Fibroblast of mammary gland (primary cell): ENCODE measurements around the gene RIBC1.
A peak's percentile ranks its signal among the peaks of the same experiment; 100 is the strongest.
"Not testable (repeated sequence)": the region's sequence is repeated elsewhere in the genome, so short reads cannot be mapped to it uniquely, and the experiment has no call there.

Source experiments
- DNase-seq: peaks from one replicate; pipeline ENCODE4 v3.0.0-alpha.2; 2010; ENCODE audit warnings: low read depth
- H3K4me3 ChIP-seq: 2 replicates; pipeline ENCODE4 v1.5.1; 2011; ENCODE audit warnings: low read depth, mild to moderate bottlenecking, low read length, moderate library complexity; ENCODE audit not compliant: control insufficient read depth
- TF ChIP-seq, protein P1 (sequence below): conservative IDR thresholded peaks from 2 replicates; pipeline ENCODE4 v1.5.1; 2011; ENCODE audit warnings: low read depth, low read length, inconsistent platforms; ENCODE audit not compliant: control insufficient read depth, insufficient read depth

Gene RIBC1

DNA sequence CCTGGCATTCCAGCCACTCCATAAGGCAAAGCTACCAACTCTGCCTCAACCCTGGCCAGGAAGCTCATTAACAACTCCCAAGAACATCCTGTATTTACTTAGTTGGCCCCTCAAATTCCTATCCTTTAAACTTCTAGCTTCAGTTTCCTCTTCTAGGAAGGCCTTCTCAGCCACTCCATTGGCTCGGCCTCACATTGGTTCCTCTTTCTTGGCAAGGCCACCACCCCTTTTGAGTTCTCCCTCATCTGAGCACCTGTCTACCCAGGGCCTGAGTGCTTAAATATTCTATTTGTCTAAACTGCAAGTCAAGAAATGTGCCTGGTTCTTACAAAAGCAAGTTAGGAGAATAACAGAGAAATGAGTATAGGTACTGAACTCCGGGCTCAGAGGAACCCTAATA, 10.2 kb upstream of the RIBC1 start:
- TF ChIP-seq, protein P1, sequence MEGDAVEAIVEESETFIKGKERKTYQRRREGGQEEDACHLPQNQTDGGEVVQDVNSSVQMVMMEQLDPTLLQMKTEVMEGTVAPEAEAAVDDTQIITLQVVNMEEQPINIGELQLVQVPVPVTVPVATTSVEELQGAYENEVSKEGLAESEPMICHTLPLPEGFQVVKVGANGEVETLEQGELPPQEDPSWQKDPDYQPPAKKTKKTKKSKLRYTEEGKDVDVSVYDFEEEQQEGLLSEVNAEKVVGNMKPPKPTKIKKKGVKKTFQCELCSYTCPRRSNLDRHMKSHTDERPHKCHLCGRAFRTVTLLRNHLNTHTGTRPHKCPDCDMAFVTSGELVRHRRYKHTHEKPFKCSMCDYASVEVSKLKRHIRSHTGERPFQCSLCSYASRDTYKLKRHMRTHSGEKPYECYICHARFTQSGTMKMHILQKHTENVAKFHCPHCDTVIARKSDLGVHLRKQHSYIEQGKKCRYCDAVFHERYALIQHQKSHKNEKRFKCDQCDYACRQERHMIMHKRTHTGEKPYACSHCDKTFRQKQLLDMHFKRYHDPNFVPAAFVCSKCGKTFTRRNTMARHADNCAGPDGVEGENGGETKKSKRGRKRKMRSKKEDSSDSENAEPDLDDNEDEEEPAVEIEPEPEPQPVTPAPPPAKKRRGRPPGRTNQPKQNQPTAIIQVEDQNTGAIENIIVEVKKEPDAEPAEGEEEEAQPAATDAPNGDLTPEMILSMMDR, result no peak
- DNase-seq, result no peak

DNA sequence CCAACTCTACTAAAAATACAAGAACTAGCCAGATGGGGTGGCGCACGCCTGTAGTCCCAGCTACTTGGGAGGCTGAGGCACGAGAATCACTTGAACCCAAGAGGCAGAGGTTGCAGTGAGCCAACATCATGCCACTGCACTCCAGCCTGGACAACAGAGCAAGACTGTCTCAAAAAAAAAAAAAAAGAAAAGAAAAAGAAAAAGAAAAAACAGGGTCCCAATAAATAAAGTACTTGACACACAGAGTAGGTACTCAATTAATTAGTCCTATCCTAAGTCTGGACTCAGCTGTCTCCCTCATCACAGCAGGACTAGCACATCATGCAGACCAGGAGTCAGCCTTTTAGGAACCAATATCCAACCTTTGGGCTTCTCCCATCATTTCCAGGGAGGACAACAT, 2.3 kb upstream of the RIBC1 start:
- not testable (repeated sequence) for H3K4me3 ChIP-seq, DNase-seq

More for the DNA sequence above, 10.2 kb upstream of the RIBC1 start:
- no peak overlapping the region for H3K4me3 ChIP-seq

DNA sequence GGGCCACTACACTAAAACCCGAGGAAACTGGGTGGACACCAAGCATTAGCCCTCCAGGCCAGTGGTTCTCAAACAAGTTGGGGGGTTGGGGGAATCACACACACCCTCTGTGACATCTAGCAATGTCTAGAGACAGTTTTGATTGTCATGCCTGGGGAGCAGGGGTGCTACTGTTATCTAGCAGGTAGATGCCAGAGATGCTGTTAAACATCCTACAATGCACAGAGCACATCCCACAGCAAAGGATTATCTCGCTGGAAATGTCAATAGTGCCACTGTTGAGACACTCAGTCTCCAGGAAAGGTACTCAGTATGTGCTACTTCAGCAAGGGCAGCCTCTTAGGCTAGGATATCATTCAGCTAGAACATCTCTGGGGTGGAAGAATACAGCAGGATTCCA, 1.5 kb upstream of the RIBC1 start:
- peak overlapping the region; percentile 71 for H3K4me3 ChIP-seq
- no peak for DNase-seq

DNA sequence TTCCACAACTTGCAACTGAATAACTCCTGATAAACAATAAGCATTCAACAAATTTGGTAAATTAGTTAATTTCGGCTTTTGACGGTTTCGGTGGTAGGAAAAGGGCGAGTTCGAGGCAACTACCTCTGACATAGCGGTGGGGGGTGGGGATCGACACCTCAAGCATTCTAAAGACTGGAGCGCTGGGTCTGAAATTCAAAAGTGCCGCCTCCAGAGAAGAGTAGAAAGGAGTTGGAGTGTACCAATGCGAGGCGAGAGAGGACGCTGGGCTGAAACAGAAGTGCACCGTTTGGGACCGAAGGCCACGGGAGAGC, 944 bp upstream of the RIBC1 start:
- DNase-seq, result no peak
- H3K4me3 ChIP-seq, result peak overlapping the region; percentile 71
- TF ChIP-seq, protein P1, result no peak

More for the DNA sequence above, 1.5 kb upstream of the RIBC1 start:
- TF ChIP-seq, protein P1, result no peak

DNA sequence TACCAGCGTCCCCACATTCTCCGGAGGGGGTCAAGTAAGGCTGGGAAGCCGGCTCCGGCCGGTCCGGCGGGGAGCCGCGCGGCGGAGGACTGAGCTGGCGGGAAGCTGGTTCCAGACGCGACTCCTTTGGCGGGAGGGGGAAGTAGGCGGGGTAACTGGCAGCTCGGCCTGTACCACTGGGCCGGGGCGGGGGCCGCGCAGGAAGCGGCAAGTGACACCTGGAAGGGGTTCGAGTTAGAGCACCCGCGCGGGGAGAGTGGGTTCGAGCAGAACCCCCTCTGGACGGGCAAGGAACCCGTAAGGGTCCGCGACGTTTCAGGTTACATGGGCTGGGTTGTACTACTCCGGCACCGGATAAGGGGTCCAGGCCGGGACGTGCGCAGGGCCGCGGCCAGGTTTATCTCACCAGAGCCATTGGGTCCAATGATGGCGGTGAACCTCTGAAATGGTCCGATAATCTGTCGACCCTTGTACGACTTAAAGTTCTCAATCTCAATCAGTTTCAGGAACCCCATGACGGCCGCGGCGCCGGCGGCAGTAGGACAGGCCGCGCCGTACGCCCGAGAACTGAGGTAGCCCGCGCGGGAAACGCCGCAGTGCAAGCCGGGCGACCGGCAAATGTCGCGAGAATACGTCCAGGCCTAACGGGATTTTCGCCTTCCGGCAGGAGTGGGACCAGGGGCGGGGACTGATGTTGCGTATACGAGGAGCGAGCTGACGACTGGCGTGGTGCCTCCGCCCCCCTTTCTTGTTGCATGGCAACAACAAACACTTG, 400 bp upstream of the RIBC1 start, which contains the start of gene SMC1A:
TSS of gene SMC1A (minus strand) at position 569 of the 775 bp plus-strand sequence. CDS start at position 515, 54 bp downstream.
- TF ChIP-seq, protein P1, result no peak
- peak within 1 kb of the TSS; percentile 71 for H3K4me3 ChIP-seq
- peak; percentile 98 for DNase-seq

DNA sequence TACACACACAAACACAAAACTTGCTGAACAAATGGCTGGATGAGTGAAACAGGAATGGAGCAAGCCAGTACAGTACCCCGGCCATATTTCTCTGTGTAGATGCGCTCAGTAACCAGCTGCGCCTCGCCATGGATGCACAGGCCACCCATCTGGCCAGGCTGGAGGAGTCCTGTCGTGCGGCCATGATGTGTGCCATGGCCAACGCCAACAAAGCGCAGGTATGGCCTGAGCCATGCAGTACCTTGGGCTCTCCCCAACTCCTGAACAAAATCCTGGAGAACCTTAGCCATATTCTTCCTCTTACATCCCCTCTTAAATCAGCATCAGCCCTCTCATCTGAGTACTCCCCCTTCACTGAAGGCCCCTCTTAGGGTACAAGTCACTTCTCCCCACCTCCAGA, 7.1 kb downstream of the RIBC1 start:
- H3K4me3 ChIP-seq, result no peak overlapping the region
- no peak for DNase-seq
- TF ChIP-seq, protein P1, result no peak

DNA sequence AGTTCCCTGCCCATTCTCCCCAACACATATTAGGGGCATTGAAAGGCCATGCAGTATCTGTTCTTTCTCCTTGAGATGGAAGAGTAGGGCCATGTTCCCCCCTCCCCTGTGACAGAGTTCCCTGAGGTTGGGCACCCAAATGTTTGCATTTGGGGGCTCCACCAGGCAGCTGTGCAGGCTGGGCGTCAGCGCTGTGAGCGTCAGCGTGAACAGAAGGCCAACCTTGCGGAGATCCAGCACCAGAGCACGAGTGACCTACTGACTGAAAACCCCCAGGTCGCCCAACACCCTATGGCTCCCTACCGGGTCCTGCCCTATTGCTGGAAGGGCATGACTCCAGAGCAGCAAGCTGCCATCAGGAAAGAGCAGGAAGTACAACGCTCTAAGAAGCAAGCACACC, 7.6 kb downstream of the RIBC1 start:
- DNase-seq, result no peak
- TF ChIP-seq, protein P1, result no peak
- H3K4me3 ChIP-seq, result no peak overlapping the region
